ENCODE measurements around the gene C3orf18.

C3orf18 gene

DNA sequence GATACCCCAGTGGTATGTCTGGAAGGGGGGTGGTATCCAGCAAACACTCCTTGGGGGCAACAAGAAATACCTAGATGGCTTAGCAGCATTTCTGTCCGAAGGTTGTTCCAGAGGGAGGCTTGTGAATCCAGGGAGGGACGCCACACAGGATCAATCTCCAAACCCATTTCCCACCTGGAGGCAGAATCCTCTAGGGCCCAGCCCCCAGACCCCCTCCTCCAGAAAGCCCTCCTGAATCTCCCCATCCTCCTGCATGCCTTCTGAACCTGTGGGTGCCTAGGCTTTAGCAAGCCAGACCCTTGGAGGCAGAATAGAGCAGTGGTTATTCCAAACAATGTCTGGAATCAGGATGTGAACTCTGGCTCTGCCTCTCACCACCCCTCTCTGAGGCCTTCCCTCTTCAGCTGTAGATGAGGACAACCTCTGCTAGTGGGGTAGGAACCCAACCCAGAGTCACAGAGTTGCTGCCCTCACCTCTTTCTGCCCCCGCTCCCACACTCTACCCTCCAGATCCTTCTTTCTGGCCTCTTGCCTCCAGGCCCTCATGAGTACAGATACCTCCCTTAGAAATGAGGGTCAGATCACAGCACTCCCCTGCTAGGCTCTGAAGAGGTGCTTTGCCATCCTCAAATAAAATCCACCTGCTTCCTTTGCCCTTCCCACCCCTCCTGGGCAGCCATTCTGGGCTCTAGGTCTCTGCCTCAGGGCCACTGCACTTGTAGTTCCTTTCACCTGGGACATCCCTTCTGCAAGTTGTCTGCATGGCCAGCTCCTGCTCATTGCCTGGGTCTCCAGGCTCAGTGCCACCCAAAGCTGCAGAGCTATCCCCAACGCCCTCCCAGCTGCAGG, 35.9 kb upstream of the C3orf18 start:
- DNase-seq = no peak

DNA sequence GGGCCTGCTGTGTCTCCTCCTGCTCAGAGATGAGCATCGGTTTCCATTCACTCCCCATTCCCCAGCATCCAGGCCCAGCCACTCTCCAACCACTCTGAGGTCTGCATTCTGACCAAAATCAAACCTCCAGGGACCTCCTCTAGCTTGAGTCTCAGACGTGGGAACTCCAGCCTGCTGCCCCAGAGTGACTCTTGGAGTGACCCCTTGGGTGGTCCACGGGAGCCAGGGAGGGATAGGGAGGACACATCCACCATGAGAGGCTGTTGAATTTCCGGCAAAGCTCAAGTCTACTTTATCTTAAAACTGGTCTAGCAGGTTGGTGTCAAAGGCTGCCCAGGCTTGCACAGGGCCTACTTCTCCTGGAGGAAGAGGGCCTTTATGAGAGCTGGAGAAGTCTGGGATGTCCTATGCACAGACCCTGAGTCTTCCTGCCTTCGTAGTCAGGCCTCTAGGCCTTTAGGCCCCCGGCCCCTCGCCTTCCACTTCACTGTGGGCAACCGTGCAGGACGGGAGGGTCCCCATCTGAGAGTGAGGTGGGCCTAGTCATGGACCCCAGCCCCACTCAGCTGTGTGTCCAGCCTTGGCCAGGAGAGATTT, 35.1 kb upstream of the C3orf18 start:
- no peak for DNase-seq

DNA sequence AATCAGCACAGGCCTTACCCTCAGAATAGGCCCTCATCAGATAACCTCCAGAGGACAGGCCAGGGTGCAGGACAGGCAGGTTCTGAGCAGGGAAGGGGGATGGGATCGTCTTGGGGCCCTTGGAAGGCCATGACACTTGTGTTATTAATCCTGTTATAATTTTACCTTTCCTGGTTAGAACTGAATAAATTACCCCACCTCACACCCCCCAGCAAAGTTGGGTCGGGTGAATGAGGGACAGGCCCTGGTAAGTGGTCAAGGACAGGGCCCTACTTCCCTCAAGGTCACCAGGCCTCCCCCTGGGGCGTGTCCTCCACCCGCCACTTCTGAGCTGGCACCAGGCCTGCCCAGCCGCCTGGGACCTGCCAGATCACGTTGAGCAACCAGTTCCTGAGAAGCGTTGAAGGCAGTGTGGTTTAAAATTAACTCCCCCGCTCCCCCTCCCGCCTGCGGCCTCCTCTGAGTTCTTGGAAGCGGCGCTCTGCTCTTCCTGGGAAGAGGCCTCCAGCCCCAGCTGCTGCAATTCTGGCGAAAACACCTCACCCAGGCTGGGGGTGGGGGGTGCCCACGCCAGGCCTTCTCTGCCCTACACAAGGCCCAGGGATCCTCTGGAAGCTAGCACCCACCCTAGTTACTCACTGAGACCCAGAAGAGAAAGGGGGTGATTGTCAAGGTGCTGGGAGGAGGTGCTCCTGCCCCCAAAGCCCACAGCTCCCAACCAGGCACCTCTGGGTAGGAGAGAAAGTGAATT, 33.5 kb upstream of the C3orf18 start:
- peak; percentile 83 for DNase-seq

DNA sequence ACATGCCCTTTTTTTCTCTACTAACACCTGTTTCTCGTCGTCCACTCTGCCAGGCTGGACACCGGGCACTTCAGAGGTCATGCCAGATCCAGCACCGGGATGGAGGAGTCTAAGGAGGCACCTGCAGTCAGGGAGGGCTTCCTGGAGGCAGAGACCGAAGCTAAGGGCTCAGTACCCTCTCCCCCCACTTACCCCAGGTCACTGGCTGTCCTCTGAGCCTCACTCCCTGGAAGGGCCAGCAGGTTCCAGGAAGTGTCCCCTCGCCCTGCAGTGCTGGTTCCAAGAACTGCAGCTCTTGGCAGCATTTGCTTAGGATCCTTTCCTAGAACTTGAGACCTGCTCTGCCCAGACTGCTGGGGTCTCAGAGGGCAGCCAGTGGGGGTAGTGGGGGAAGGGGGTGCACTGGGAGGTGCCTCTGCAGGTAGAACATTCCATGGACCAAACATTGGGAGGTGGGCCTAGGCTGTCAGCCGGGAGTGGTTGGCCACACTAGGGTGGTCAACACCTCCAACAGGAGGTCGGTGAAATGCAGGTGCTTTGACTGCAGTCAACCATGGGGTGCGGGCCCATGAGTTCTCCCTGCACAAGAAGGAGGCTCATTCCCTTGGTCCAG, 32.7 kb upstream of the C3orf18 start:
- DNase-seq = no peak

DNA sequence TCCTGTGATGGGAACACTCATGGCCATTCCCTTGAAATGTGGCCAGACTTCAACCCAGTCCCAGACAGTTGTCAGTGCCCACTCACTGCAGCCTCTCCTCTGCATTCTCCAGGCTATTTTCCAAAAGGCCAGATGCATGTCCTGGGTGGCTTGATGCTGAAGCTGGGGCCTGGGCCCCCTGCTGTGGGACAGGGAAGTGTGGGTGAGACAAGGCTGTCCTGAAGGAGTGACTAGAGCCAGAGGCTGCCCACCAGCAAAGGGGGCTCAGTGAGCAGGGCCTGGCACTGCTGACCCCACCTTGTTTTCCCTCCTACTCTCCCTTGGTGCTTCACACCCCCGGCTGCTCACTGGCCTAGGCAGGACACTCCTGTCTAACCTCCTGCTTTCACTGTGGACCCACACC, 32.2 kb upstream of the C3orf18 start:
- DNase-seq = no peak

DNA sequence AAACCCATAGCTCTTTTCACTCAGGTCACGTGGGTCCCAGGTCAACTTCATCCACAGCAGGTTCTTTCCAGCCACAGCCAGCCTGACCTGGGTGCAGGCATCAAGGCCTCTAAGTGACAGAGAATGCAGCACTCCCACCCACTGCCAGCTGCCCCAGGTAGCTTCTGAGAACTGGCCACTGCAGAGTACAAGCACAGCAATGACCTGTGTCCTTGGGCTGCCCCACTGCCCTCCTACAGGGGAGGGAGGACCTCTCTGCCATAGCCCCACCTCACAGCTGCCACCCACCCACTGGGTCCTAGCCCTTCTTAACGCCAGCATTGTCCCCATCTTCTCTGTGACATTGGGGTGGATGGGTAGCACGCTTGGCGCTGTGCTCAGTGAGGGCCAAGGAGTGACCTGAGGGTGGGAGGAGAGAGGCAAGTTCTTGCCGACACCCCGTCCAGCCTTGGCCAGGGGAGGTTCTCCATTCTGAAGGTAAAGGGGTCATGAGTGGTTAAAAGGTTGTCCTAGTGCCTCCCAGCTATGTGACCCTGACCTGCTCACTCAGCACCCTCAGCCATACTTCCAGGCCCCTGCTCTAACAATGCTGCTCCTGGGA, 31.7 kb upstream of the C3orf18 start:
- no peak for DNase-seq

DNA sequence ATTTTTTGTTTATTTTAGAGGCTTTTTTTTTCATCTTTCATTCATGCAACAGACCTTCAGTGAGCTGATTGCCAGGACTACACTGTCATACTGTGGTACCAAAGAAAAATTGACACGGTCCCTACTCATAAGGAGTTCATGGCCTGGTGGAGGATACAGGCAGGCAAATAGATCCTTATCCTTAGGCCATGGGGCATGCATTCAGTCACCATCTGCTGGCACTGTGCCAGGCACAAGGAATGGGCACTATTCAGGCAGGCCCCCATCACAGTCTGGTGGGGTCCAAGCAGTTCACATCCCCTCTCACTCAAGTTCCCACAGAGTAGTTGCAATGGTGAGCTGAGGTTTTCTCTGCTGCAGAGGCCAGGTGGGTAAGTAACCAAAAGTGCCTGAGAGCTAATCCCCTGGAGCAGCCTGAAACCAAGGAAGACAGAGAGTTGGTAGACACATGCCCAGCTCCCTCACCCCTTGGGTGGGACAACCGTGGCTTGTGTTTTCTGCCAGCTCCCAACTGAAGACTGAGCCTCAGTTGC, 26.8 kb upstream of the C3orf18 start:
- no peak for DNase-seq

DNA sequence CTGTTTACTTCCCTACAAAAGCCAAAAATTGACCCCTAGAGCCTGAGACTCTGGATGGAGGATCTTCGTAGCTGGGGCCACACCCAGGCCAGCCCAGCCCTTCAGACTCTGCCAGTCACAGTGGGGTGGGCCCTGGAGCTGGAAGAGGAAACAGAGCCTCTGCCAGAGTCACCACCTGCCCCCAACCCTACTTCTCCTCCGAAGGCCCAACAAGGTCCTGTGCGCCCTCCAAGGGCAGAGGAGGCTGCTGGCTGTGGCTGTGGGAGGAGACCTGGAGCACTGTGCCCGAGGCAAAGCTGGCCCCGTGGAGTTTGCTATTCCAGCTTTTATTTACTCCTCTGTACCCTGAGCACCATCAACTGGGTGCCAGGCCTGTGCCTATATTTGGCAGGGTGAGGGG, 25.0 kb upstream of the C3orf18 start:
- DNase-seq = no peak

DNA sequence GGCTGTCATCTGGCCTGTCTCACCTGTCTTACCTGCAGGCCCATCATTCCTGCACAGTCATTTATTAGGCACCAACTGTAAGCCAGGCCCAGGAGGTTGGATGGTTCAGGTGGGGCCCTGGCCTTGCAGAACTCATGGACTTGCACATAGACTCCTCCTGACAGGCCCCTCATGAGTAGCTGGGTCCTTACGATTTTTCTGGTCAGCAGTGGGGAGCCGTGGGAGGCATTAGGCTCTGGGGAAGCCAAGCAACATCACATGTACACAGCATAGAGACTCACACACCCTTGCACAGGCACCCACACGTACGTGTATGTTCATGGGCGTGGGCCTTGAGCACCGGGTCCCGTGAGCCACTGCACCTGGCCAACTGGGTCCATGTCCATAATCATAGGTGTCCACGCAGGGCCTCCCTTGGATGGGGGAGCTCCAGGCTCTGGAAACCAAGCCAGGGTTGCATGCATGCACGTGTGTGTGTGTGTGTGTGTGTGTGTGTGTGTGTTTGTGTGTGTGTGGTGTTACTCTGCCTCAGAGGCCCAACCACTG, 23.7 kb upstream of the C3orf18 start:
- no peak for DNase-seq

DNA sequence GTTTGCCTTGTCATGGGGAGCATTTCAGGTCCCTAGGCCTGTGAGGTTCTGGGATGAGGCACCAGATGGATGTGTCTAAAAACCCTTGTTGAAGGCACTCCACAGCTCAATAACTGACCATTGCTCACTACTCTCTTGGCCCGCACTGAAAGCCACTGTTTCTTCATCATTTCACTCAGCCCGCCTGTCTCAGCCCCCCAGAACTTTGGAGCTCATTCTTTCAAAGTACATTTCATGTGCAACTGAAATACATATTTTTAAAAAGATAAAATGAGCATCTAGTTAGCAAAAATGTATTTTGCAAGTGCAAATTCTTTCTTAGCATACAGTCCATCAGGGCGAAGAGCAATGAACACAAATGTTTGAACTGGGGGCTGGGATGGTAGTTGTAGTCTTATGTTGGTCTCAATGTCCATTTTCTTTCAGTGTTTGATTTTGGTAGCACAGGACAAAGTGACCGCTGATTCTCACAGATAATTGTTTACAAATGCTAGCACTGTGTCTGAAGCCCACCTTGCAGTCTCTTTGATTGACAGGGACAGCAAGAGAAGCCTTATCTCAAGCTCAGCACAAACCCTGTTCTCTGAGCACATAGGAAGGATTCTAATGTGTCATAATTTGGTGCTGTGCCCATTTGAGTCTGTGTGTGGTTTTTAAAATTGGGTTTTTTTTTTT, 21.3 kb upstream of the C3orf18 start:
- DNase-seq = no peak

DNA sequence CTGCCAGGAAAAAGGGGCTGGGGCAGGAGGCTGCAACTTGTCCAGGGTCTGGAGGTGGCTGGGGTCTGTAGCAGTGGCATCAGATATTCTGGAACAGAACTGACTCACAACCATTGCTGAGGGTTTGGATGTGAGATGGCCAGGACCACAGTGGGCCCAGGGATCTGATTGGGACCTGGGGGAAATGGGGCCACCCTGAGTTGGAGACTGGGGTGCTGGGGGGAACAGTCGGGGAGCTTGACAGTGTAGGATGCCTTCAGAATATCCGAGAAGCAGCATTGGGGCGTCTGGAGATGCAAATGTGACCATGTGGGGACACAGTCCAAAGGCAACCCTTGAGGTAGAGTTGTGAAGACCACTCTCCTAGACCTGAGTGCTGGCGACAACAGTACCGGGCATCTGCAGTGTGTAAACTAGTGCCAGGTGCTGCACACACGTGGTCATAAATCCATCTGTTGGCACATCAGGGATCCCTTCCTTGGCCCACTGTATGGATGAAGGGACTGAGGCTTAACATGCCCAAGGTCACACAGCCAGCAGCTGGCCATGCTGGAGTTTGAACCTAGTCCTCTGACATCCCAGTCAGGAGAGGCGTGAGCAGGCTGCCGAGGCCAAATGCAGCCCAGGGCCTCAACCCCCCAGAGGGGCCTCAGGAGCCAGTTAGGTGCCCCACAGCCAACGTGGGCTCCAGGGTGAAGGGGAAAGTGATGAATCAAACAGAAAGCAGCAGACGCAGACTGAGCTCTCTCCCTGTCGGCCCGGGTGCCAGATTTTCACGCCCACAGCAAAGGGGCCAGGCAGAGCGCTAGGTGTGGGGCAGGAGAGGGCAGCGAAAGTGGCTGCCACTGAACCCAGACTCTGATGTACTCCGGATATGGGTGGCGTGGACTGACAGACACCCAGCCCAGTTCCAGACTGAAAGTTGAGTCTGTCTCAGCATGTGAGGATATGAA, 20.5 kb upstream of the C3orf18 start:
- no peak for DNase-seq

DNA sequence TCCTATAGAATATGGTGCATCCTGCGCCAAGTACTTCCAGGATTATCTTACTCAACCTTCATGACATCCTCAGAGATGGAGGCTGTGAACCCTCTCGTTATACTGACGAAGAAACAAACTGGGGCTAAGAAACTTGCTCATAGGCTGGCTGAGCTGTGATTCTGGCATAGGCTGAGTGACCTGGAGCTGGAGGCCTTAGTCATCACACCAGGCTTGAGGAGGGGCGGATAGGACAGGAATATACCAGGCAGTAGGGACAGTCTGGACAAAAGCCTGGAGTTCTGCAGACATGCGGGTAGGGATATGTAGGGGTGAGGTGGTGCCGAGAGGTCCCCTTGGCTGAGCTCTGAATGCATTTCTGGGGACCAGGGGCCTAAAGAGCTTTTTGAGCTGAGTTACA, 19.8 kb upstream of the C3orf18 start:
- DNase-seq = no peak

DNA sequence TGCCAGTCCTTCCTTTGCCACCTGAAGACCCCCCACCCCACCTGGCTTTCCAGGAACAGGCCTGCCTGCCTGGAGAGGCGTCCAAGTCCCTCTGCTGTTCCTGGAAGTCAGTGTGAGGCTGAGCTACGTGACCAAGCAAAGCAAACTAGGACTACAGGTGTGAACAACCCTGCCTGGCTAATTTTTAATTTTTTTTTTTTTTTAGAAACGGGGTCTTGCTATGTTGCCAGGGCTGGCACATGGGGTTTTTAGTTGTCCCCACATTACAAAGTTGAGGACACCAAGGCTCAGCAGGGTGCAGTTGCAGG, 19.2 kb upstream of the C3orf18 start:
- no peak for DNase-seq

DNA sequence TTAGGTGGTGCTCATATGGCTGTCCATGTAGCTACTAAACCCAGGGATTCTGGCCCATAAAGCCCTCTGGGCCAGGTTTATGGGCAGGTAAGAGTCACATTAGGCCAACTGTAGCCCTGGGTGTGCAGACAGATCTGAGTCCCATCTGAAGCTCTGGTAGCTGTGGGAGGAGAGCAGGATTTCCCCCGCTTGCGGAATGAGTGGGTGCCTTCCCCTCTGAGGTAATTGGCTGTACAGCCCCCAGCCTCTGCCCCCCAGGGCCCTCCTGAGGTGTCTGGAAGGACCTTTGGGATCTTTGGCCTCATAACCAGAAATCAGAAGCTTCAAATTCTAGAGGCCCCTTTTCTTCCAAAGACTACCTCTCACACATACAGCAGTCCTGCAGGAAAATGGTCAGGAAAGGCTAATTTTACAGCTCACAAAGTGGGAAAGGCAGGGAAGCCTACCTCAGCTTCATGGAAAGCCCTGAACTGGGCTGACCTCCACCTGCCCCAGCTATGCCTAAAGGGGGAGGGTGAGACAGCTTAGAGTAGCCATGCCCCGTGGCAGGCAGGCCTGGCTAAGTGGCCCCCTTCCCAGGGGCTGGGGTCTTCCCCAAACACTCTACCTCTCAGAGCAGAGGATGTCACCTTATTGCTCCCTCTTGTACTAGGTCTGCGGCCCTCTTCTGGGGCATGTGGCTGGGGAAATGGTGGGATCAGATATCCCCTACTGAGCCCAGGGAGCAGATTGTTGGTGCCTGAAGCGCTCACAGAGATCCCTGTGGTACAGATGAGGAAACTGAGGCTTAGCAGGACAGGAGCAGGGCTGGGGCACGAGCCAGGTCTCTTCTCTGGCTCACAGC, 18.6 kb upstream of the C3orf18 start:
- no peak for DNase-seq

DNA sequence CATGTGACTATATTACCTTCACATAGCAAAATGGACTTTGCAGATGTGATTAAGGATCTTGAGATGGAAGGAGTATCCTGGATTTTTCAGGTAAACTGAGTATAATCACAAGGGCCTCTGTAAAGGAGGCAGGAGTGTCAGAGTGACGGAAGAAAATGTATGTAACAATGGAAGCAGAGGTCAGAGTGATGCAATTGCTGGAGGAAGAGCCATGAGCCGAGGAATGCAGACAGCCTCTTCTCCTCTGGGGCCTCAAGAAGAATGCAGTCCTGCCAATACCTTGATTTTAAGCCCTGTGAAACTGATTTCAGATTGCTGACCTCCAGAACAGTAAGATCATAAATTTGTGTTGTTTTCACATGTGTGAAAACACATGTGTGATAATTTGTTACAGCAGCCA, 16.8 kb upstream of the C3orf18 start:
- DNase-seq = no peak

DNA sequence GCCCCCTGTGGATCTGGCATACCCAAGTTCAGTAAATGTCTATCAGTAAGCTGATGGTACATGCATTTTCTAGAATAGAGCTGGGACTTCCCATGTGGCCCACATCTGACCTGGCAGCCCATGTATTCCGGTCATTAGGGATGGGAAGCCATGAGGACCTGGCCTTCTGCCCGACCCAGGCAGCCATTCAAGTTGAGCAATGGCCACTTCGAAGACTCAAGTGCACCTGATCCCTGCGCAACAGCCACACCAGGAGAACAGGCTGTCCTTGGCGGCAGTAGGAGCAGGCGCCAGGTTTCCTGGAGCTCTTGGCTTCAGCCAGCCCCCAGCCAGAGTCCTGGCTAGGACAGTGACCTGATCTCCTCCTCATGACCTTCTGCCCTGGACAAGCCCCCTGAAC, 16.4 kb upstream of the C3orf18 start:
- no peak for DNase-seq

DNA sequence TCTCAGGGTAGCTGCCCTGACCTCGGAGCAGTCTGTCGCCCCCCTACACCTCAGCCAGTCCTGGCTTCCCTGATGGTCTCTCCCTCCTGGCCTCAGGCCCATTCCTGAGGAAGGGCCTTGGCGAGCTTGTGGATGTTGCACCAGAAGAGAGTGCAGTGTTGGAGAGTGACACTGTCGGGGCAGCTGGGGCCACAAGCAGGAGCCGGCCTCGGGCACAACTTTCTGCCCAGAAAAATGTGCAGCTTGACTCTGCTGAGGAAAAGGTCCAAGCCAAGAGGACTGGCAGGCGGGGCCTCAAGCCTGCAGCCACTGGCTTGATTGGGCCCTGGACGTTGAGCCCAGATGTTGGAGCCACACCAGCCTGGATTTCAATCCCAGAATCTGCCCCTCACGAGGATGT, 14.5 kb upstream of the C3orf18 start:
- DNase-seq = no peak

DNA sequence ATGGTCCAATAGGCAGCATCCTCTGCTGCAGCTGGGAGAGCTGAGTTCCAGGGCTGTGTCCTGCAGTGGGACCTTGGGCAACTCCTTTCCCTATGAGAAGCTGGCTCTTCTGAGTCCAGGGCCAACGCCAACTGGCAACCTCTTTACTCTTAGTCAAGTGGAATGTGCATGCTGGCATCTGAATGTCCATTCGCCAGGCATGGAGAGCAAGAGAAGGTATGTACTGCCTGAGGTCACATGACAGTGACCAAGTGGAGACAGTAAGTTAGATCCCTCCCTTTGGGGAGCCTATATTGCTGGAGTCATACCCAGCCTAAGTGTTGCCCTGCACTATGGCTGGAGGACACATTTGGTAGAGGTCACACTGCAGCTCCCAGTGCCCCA, 13.9 kb upstream of the C3orf18 start:
- DNase-seq = no peak

DNA sequence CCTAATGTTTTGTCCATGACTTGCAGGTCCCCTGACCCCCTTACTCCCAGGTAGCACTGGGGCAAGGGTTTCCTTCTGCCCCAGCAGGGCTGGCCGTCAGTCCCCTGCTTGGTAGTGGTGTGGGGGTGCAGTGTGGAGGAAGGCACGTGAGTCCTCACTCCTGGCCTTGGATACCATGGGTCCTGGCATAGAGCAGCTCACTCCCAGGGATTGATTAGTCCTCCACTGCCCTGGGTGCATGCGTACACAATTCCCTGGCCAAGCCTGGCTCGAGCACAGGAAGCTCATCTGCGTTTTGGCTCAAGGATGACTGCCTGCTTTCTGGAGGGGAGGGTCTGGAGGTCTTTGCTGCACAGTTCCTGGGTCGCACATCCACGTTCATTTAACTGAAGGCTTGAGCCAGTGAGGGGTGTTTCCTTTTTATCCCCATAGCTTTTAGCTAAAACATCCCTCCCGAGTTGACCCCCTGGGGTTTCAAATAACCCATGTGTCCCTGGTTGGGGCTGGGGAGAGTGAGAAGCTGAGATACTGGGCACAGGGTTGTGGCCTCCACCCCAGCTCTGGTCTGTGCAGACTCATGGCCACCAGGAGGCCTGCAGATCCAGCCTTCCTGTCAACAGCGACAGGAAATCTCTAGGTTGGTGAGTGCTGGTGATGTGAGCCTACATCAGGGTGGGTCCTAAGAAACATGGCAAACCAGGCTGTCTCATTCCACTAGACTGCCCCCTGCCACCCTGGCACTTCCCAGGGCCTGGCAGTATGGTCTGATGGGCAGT, 13.3 kb upstream of the C3orf18 start:
- DNase-seq = no peak
